H9 (cell line): ENCODE results near the gene MRO. TPM values are rescaled to one million over a fixed set of nuclear protein-coding genes. Genes with fewer than 3 reads are reported as not detected.

Experiments
- DNase-seq: peaks from one replicate; pipeline ENCODE4 v3.0.0-alpha.2; 2017
- H2AFZ ChIP-seq: one replicate; pipeline ENCODE4 v1.6.1; 2013; ENCODE audit warnings: mild to moderate bottlenecking, low read length, control low read depth, moderate library complexity
- H2AK5ac ChIP-seq: 2 replicates; pipeline ENCODE4 v1.6.1; 2013; ENCODE audit warnings: low read length, control low read depth, mixed read lengths; ENCODE audit not compliant: insufficient read length
- H2BK120ac ChIP-seq: one replicate; pipeline ENCODE4 v1.6.1; 2013; ENCODE audit warnings: low read depth, mild to moderate bottlenecking, low read length, control low read depth, inconsistent platforms; ENCODE audit not compliant: poor library complexity, severe bottlenecking
- H2BK12ac ChIP-seq: 2 replicates; pipeline ENCODE4 v1.6.1; 2013; ENCODE audit warnings: low read length, control low read depth, mixed read lengths, low read depth; ENCODE audit not compliant: insufficient read length
- H2BK15ac ChIP-seq: 2 replicates; pipeline ENCODE4 v1.6.1; 2013; ENCODE audit warnings: low read depth, low read length, control low read depth
- H2BK20ac ChIP-seq: one replicate; pipeline ENCODE4 v1.6.1; 2013; ENCODE audit warnings: low read depth, mild to moderate bottlenecking, low read length, control low read depth, inconsistent platforms; ENCODE audit not compliant: poor library complexity, severe bottlenecking
- H2BK5ac ChIP-seq: 2 replicates; pipeline ENCODE4 v1.6.1; 2013; ENCODE audit warnings: low read length, control low read depth, mixed read lengths; ENCODE audit not compliant: insufficient read length
- H3K14ac ChIP-seq: 2 replicates; pipeline ENCODE4 v1.6.1; 2013; ENCODE audit warnings: low read length, control low read depth; ENCODE audit not compliant: insufficient read depth
- H3K18ac ChIP-seq: 2 replicates; pipeline ENCODE4 v1.6.1; 2013; ENCODE audit warnings: low read depth, mild to moderate bottlenecking, mixed read lengths, low read length, control low read depth; ENCODE audit not compliant: insufficient read length
- H3K23ac ChIP-seq: 2 replicates; pipeline ENCODE4 v1.6.1; 2013; ENCODE audit warnings: low read length, control low read depth, mixed read lengths, low read depth; ENCODE audit not compliant: insufficient read length
- H3K23me2 ChIP-seq: 2 replicates; pipeline ENCODE4 v1.6.1; 2013; ENCODE audit warnings: low read depth, mild to moderate bottlenecking, mixed read lengths, low read length, control low read depth; ENCODE audit not compliant: insufficient read length, poor library complexity, severe bottlenecking
- H3K27ac ChIP-seq: 2 replicates; pipeline ENCODE4 v1.5.1; 2013; ENCODE audit warnings: low read length, control low read depth, mixed read lengths, low read depth; ENCODE audit not compliant: insufficient read length
- H3K27me3 ChIP-seq: 2 replicates; pipeline ENCODE4 v1.6.1; 2013; ENCODE audit warnings: low read length, control low read depth, inconsistent platforms; ENCODE audit not compliant: insufficient read depth
- H3K4ac ChIP-seq: 2 replicates; pipeline ENCODE4 v1.6.1; 2013; ENCODE audit warnings: low read depth, mild to moderate bottlenecking, control low read depth, inconsistent platforms, low read length, moderate library complexity
- H3K4me1 ChIP-seq: 2 replicates; pipeline ENCODE4 v1.6.1; 2013; ENCODE audit warnings: low read length, control low read depth, inconsistent platforms; ENCODE audit not compliant: insufficient read depth
- H3K4me2 ChIP-seq: 2 replicates; pipeline ENCODE4 v1.6.1; 2013; ENCODE audit warnings: low read length, control low read depth, mixed read lengths; ENCODE audit not compliant: insufficient read length, insufficient read depth
- H3K56ac ChIP-seq: 2 replicates; pipeline ENCODE4 v1.6.1; 2013; ENCODE audit warnings: low read depth, mild to moderate bottlenecking, mixed read lengths, low read length, control low read depth; ENCODE audit not compliant: insufficient read length
- H3K79me1 ChIP-seq: 2 replicates; pipeline ENCODE4 v1.6.1; 2013; ENCODE audit warnings: low read depth, mild to moderate bottlenecking, moderate library complexity, low read length, control low read depth, inconsistent platforms; ENCODE audit not compliant: insufficient read depth, poor library complexity, severe bottlenecking
- H3K79me2 ChIP-seq: 2 replicates; pipeline ENCODE4 v1.6.1; 2013; ENCODE audit warnings: low read length, control low read depth, inconsistent platforms; ENCODE audit not compliant: insufficient read depth
- H3K9ac ChIP-seq: 2 replicates; pipeline ENCODE4 v1.6.1; 2013; ENCODE audit warnings: low read length, control low read depth, mixed read lengths; ENCODE audit not compliant: insufficient read length; ENCODE audit errors: extremely low read depth
- H3K9me3 ChIP-seq: one replicate; pipeline ENCODE4 v1.6.1; 2013; ENCODE audit warnings: low read depth, low read length, inconsistent platforms; ENCODE audit not compliant: control insufficient read depth
- H3T11ph ChIP-seq: one replicate; pipeline ENCODE4 v1.6.1; 2013; ENCODE audit warnings: mild to moderate bottlenecking, low read length, control low read depth, inconsistent platforms
- H4K20me1 ChIP-seq: one replicate; pipeline ENCODE4 v1.6.1; 2013; ENCODE audit not compliant: control insufficient read depth, insufficient read length, insufficient read depth
- H4K5ac ChIP-seq: 2 replicates; pipeline ENCODE4 v1.6.1; 2013; ENCODE audit warnings: low read depth, mild to moderate bottlenecking, mixed read lengths, low read length, control low read depth; ENCODE audit not compliant: insufficient read length
- H4K8ac ChIP-seq: replicated peaks from 2 replicates; pipeline ENCODE4 v1.6.1; 2013; ENCODE audit warnings: low read length, control low read depth, mixed read lengths, low read depth; ENCODE audit not compliant: insufficient read length
- H4K91ac ChIP-seq: 2 replicates; pipeline ENCODE4 v1.6.1; 2013; ENCODE audit warnings: low read depth, mild to moderate bottlenecking, moderate library complexity, mixed read lengths, low read length, control low read depth; ENCODE audit not compliant: insufficient read length
- H3K27ac Mint-ChIP-seq, 3 experiments: 2 replicates in 2 of 3; 3 replicates in 1 of 3; pipeline ENCODE4 v1.8.0; 2020 to 2021; ENCODE audit warnings: mixed read lengths in 3 of 3, mild to moderate bottlenecking in 1 of 3, moderate library complexity in 1 of 3
- H3K27me3 Mint-ChIP-seq: 2 replicates; pipeline ENCODE4 v1.8.0; 2021; ENCODE audit warnings: low read depth, mild to moderate bottlenecking, moderate library complexity, mixed read lengths
- H3K36me3 Mint-ChIP-seq, 3 experiments: 2 replicates in 2 of 3; 3 replicates in 1 of 3; pipeline ENCODE4 v1.8.0; 2020 to 2021; ENCODE audit warnings: low read depth in 3 of 3, mixed read lengths in 3 of 3; ENCODE audit not compliant: insufficient read depth in 1 of 3
- H3K4me1 Mint-ChIP-seq, 2 experiments: 2 replicates each; pipeline ENCODE4 v1.8.0; 2020; ENCODE audit warnings: mixed read lengths in 2 of 2
- H3K4me3 Mint-ChIP-seq, 2 experiments: 2 replicates in 1 of 2; 3 replicates in 1 of 2; pipeline ENCODE4 v1.8.0; 2020 to 2021; ENCODE audit warnings: mild to moderate bottlenecking in 2 of 2, mixed read lengths in 2 of 2, moderate library complexity in 1 of 2
- H3K9me3 Mint-ChIP-seq, 2 experiments: 2 replicates in 1 of 2; 3 replicates in 1 of 2; pipeline ENCODE4 v1.8.0; 2020; ENCODE audit warnings: mild to moderate bottlenecking in 2 of 2, mixed read lengths in 2 of 2, moderate library complexity in 1 of 2
- CTCF ChIP-seq: fragments of 200-600 bp; sonication (generic); conservative IDR thresholded peaks from 3 replicates; pipeline ENCODE4 v1.8.0; 2021; ENCODE audit warnings: antibody characterized with exemption, mild to moderate bottlenecking
- WGBS: extraction: QIAGEN DNeasy Blood & Tissue Kit; methylation state at CpG from one replicate; pipeline ENCODE4 v1.1.7; 2013; ENCODE audit warnings: missing lambda C conversion rate, low lambda C conversion rate, mixed read lengths; ENCODE audit not compliant: insufficient read length; ENCODE audit errors: extremely low coverage; 5-methylcytosine and 5-hydroxymethylcytosine counted together
- total RNA-seq: library from RNA; stranded (reverse); gene quantifications from 2 replicates; pipeline ENCODE4 v1.2.1, GENCODE V29; 2021

MRO gene
- total RNA-seq, 1 experiment from 2014 or later = 0.57 TPM

GRCh38 chr18:50830544-50830943 lies 10.7 kb upstream of the MRO start:
- H3K27ac Mint-ChIP-seq = no peak overlapping the region
- TF ChIP-seq CTCF = no peak
- no peak overlapping the region for H2BK20ac ChIP-seq
- no peaks in the 10 kb centered on the region for H3K36me3 Mint-ChIP-seq
- no peak overlapping the region for H3K56ac ChIP-seq
- no peak overlapping the region for H2AFZ ChIP-seq
- H3K4me2 ChIP-seq = no peak overlapping the region
- no peaks in the 10 kb centered on the region for H3K27me3 ChIP-seq
- no peak overlapping the region for H3K18ac ChIP-seq
- H3K4me3 Mint-ChIP-seq = no peak overlapping the region
- no CpG with 5 or more reads among the region's 5 CpGs for WGBS
- no peaks in the 10 kb centered on the region for H4K20me1 ChIP-seq
- peaks cover 3% of the 10 kb centered on the region; the same call in 1 of the 2 replicates for H3K4me1 ChIP-seq
- H2BK12ac ChIP-seq = no peak overlapping the region
- no peak overlapping the region for H3K23ac ChIP-seq
- H3K79me2 ChIP-seq = no peaks in the 10 kb centered on the region
- no peaks in the 10 kb centered on the region for H3K9me3 ChIP-seq
- no peak overlapping the region for H3K27ac ChIP-seq
- H4K5ac ChIP-seq = no peak overlapping the region
- H4K91ac ChIP-seq = no peak overlapping the region
- no peak overlapping the region for H3K14ac ChIP-seq
- no peak for DNase-seq
- no peak overlapping the region for H3K4ac ChIP-seq
- no peak overlapping the region for H2BK120ac ChIP-seq
- no peak overlapping the region for H2AK5ac ChIP-seq
- no peak overlapping the region for H3K9ac ChIP-seq
- H4K8ac ChIP-seq = no peak overlapping the region
- H3K27me3 Mint-ChIP-seq = no peaks in the 10 kb centered on the region
- H2BK15ac ChIP-seq = no peak overlapping the region
- H3K9me3 Mint-ChIP-seq = no peaks in the 10 kb centered on the region
- H3K4me1 Mint-ChIP-seq = peaks cover 13 to 20% of the 10 kb centered on the region in 2 experiments
- H3T11ph ChIP-seq = no peak overlapping the region
- H3K79me1 ChIP-seq = no peaks in the 10 kb centered on the region
- no peaks in the 10 kb centered on the region for H3K23me2 ChIP-seq
- no peak overlapping the region for H2BK5ac ChIP-seq
